Measurements from ENCODE around the gene NRG4.
"Not testable (repeated sequence)": the region's sequence is repeated elsewhere in the genome, so short reads cannot be mapped to it uniquely, and the experiment has no call there.

Gene NRG4

GRCh38 chr15:75923756-75924155, 88.5 kb downstream of the NRG4 start:
- DNase-seq (ENCODE audit: low read depth), result no peak
- TF ChIP-seq CTCF (IDR thresholded peaks at IDR 0.05; ENCODE audit: control insufficient read depth, insufficient read depth, low read depth, low read length, missing control alignments), result no peak
- H3K4me3 ChIP-seq (ENCODE audit: control insufficient read depth, low read depth, low read length), result no peak overlapping the region

DNA sequence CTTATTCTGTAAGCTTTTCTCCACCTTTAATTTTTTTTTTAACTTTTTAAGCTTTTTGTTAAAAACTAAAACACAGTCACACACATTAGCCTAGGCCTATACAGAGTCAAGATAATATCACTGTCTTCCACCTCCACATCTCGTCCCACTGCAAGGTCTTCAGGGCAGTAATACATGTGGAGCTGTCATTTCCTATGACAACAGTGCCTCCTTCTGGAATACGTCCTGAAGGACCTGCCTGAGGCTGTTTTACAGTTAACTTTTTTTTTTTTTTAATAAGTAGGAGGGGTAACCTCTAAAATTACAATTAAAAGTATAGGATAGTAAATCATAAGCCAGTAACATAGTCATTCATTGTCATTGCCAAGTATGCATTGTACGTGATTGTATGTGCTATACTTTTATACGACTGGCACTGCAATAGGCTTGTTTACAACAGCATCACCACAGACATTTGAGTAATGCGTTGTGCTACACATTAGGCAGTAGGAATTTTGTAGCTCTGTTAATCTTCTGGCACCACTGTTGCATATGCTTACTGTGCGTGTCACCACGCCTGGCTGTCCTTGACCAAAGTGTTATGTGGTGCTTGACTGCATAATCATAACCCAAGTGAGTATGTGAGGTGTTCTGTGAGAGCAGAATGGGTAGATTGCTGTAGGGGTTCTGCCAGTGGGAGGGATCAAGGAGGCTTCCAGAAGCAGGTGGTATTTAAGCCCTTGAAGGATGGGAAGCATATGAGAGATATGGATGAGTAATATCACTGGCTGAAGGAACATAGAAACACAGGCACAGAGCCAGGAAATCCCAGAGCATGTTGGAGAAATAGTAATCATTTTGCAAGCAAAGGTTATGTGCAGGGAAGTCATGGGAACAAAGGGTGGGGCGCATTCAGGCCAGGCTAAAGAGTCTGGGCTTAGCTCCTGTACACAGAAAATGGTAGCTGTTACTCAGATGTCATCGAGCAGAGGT, 90.2 kb downstream of the NRG4 start:
- peak; percentile 35 for TF ChIP-seq CTCF (IDR thresholded peaks at IDR 0.05; ENCODE audit: control insufficient read depth, insufficient read depth, low read depth, low read length, missing control alignments)
- H3K4me3 ChIP-seq (ENCODE audit: control insufficient read depth, low read depth, low read length), result no peak overlapping the region
- peak; percentile 29 for DNase-seq (ENCODE audit: low read depth)

DNA sequence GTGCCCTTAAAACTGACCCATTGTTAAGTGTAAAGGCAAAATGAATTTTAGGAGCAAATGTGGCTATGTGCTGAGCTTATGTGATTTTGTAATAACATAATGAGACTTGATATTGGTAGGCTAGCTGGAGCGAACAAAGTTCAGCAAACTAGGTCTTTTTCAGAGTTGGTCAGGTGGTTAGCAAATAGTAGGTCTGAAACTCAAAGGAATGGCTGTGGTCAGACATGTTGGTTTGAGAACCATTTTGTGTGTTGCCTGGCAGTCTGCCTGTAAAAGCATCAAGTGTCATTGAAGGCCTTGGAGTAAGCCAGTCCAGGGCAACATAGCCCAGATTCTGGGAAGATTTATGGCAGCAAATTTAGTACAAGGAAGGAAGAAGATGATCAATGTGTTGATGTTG, 92.1 kb downstream of the NRG4 start:
- no peak overlapping the region for H3K4me3 ChIP-seq (ENCODE audit: control insufficient read depth, low read depth, low read length)
- no peak for TF ChIP-seq CTCF (IDR thresholded peaks at IDR 0.05; ENCODE audit: control insufficient read depth, insufficient read depth, low read depth, low read length, missing control alignments)
- no peak for DNase-seq (ENCODE audit: low read depth)

GRCh38 chr15:75918135-75918534, 94.1 kb downstream of the NRG4 start:
- no peak for DNase-seq (ENCODE audit: low read depth)
- H3K4me3 ChIP-seq (ENCODE audit: control insufficient read depth, low read depth, low read length), result no peak overlapping the region
- TF ChIP-seq CTCF (IDR thresholded peaks at IDR 0.05; ENCODE audit: control insufficient read depth, insufficient read depth, low read depth, low read length, missing control alignments), result no peak

DNA sequence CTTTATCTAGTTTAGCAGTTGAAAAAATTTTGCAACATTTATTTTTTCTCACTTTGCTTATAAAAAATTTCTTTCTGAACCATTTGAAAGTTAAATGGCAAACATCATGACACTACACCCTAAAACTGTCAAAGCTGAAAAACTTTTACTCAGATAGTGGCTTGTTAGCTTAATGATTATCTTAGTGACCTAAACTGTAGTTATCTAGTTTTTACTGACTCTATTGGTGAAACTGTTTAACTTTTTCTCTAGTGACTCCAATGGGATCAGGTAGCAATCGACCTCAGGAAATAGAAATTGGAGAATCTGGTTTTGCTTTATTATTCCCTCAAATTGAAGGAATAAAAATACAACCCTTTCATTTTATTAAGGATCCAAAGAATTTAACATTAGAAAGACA, 95.2 kb downstream of the NRG4 start:
- no peak for TF ChIP-seq CTCF (IDR thresholded peaks at IDR 0.05; ENCODE audit: control insufficient read depth, insufficient read depth, low read depth, low read length, missing control alignments)
- DNase-seq (ENCODE audit: low read depth), result no peak
- H3K4me3 ChIP-seq (ENCODE audit: control insufficient read depth, low read depth, low read length), result no peak overlapping the region

DNA sequence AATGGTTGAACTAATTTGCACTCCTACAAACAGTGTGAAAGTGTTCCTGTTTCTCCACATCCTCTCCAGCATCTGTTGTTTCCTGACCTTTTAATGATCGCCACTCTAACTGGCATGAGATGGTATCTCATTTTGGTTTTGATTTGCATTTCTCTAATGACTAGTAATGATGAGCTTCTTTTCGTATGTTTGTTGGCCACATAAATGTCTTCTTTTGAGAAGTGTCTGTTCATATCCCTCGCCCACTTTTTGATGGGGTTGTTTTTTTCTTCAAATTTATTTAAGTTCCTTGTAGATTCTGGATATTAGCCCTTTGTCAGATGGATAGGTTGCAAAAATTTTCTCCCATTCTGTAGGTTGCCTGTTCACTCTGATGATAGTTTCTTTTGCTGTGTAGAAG, 101.9 kb downstream of the NRG4 start:
- not testable (repeated sequence) for H3K4me3 ChIP-seq (ENCODE audit: control insufficient read depth, low read depth, low read length); DNase-seq (ENCODE audit: low read depth)

GRCh38 chr15:75905231-75905630, 107.0 kb downstream of the NRG4 start:
- TF ChIP-seq CTCF (IDR thresholded peaks at IDR 0.05; ENCODE audit: control insufficient read depth, insufficient read depth, low read depth, low read length, missing control alignments), result no peak
- no peak overlapping the region for H3K4me3 ChIP-seq (ENCODE audit: control insufficient read depth, low read depth, low read length)

More at GRCh38 chr15:75905231-75905630, 107.0 kb downstream of the NRG4 start:
- DNase-seq (ENCODE audit: low read depth), result no peak

Measured in AG09309 (cell line).